Measurements from ENCODE around the gene CARS1. TPM values are rescaled to one million over a fixed set of nuclear protein-coding genes. Genes with fewer than 3 reads are reported as not detected.
A peak's percentile ranks its signal among the peaks of the same experiment; 100 is the strongest.

The CARS1 gene
- total and polyA plus RNA-seq, 2 of the 4 experiments (the other 2 are of a cell fraction), result 72.7 to 78.3 TPM

- no peak for TF ChIP-seq RFX5 (IDR thresholded peaks at IDR 0.05; ENCODE audit: low read depth, low read length)
- TF ChIP-seq MAZ (IDR thresholded peaks at IDR 0.05; ENCODE audit: borderline replicate concordance, low read depth, low read length), result peak; percentile 75; the same call in 1 of the 2 replicates
- TF ChIP-seq SMC3 (IDR thresholded peaks at IDR 0.05; ENCODE audit: low read depth, low read length), result peak; percentile 41
These were observed 7.6 kb downstream of the CARS1 start (continued) for GRCh38 chr11:3049430-3050243.

DNA sequence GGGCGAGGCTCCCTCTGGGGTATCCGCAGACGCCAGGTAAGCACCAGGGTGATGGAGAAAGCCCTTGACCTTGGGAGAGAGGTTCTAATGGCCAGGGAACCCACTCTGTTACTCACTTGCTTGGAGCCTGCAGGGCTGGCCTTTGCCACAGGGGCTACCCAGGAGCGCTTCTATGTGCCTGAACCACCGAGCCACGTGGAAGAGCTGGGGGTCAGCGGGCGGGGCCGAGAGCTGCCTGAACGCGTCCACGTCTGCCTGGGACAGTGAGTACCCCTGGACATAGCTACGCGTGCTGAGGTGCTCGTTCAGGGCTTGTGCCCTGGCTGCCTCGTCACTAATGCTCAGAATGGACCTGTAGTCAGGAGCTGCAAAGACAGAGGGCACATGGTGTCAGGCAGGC lies 9.6 kb downstream of the CARS1 start:
- H3K14ac ChIP-seq (replicated peaks; ENCODE audit: low read depth, low read length), result no peak overlapping the region
- H3K79me1 ChIP-seq (ENCODE audit: low read depth in 1 of 2, low read length in 2 of 2), result peaks cover 19 to 95% of the 10 kb centered on the region in 2 experiments; a peak in 3 of 4 replicates
- H3K9ac ChIP-seq (ENCODE audit: low read depth, low read length), result no peak overlapping the region
- H4K91ac ChIP-seq (ENCODE audit: insufficient read depth, low read depth, low read length), result no peak overlapping the region
- H3K9me3 ChIP-seq (ENCODE audit: control insufficient read depth, insufficient read depth, low read length), result no peaks in the 10 kb centered on the region
- dilution Hi-C loops (cut with HindIII; ENCODE audit: low sequenced_read_pairs, unreplicated experiment), result no loop called here
- H3K4me3 ChIP-seq (ENCODE audit: insufficient read depth, low read depth, low read length), result no peak overlapping the region
- peak overlapping the region; percentile 17; the same call in 1 of the 2 replicates for H2AK5ac ChIP-seq (ENCODE audit: low read depth, low read length)
- no peak overlapping the region for H2BK20ac ChIP-seq (ENCODE audit: low read depth, low read length)
- WGBS, 2 experiments (ENCODE audit: extremely low coverage in 2 of 2, insufficient read length in 1 of 2), result 96% methylated on average over 13 of the region's 16 CpGs; no CpG with 5 or more reads in 1 of the 2 experiments
- no peak overlapping the region for H4K8ac ChIP-seq (ENCODE audit: low read depth in 2 of 2, low read length in 2 of 2)
- CTCF ChIA-PET, result interaction anchor here (0.6 to 1.2 kb wide), 3 partner anchors 10 to 1088 kb away, joined by 3 to 8 read pairs (median 4); no protein-coding TSS in a partner anchor
- no peak overlapping the region for H3K56ac ChIP-seq (ENCODE audit: extremely low read depth, insufficient read depth, low read length)
- POLR2A ChIA-PET (ENCODE audit: unreplicated experiment), result no interaction called here
- peaks cover 24% of the 10 kb centered on the region for H3K36me3 ChIP-seq (ENCODE audit: control insufficient read depth, insufficient read depth, low read length)
- H3K4ac ChIP-seq (ENCODE audit: low read depth, low read length), result no peak overlapping the region
- no peak overlapping the region for H2BK15ac ChIP-seq (ENCODE audit: low read depth, low read length)
- H2AFZ ChIP-seq (replicated peaks; ENCODE audit: low read length, poor library complexity), result no peak overlapping the region
- peaks cover 52% of the 10 kb centered on the region for H3K9me1 ChIP-seq (ENCODE audit: insufficient read depth, low read length)
- no peak overlapping the region for H3K4me2 ChIP-seq (ENCODE audit: low read depth, low read length)
- no peak overlapping the region for H2BK120ac ChIP-seq (ENCODE audit: low read depth, low read length)
- TF ChIP-seq RAD21 (IDR thresholded peaks at IDR 0.05; ENCODE audit: low read length), result no peak
- TF ChIP-seq, protein P1, sequence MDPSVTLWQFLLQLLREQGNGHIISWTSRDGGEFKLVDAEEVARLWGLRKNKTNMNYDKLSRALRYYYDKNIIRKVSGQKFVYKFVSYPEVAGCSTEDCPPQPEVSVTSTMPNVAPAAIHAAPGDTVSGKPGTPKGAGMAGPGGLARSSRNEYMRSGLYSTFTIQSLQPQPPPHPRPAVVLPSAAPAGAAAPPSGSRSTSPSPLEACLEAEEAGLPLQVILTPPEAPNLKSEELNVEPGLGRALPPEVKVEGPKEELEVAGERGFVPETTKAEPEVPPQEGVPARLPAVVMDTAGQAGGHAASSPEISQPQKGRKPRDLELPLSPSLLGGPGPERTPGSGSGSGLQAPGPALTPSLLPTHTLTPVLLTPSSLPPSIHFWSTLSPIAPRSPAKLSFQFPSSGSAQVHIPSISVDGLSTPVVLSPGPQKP (IDR thresholded peaks at IDR 0.05; ENCODE audit: borderline replicate concordance, low read depth, low read length), result no peak
- TF ChIP-seq MXI1 (IDR thresholded peaks at IDR 0.05; ENCODE audit: borderline replicate concordance, low read depth, low read length), result no peak
- TF ChIP-seq RFX5 (IDR thresholded peaks at IDR 0.05; ENCODE audit: low read depth, low read length), result no peak
- no peak overlapping the region for H2AK9ac ChIP-seq (replicated peaks; ENCODE audit: low read depth, low read length, poor library complexity)
- peaks cover 25% of the 10 kb centered on the region for H3K4me1 ChIP-seq (ENCODE audit: control insufficient read depth, insufficient read depth, low read length)
- in situ Hi-C loops (cut with MboI; ENCODE audit: low sequenced_read_pairs), result no loop called here
- no peak overlapping the region for H3K27ac ChIP-seq (ENCODE audit: insufficient read depth, low read length)
- no peak overlapping the region for H2BK5ac ChIP-seq (ENCODE audit: low read depth, low read length, poor library complexity, severe bottlenecking)
- DNase-seq (no peak), ATAC-seq (ENCODE audit: low read depth) (no peak)
- no peak overlapping the region for H3K18ac ChIP-seq (ENCODE audit: low read depth, low read length)
- peaks cover 98% of the 10 kb centered on the region for H4K20me1 ChIP-seq (ENCODE audit: insufficient read depth, low read length)
- no peak overlapping the region; the same call in 1 of the 2 replicates for H3K23ac ChIP-seq (ENCODE audit: low read depth, low read length)
- no TSS peak for BruUV-seq (replicated peaks)
- intact Hi-C loops (cut with micrococcal nuclease), result no loop called here
- H4K5ac ChIP-seq (ENCODE audit: low read depth, low read length), result no peak overlapping the region
- no peaks in the 10 kb centered on the region for H3K27me3 ChIP-seq (ENCODE audit: control insufficient read depth, insufficient read depth, low read length)

Measured in IMR-90 (cell line).